CD4-positive, alpha-beta T cell treated with Interleukin-15 for 4 hours (primary cell): ENCODE results near the gene PTPRD.
"Not testable (repeated sequence)": the region's sequence is repeated elsewhere in the genome, so short reads cannot be mapped to it uniquely, and the experiment has no call there.

ENCODE experiments used
- DNase-seq: peaks from one replicate; pipeline ENCODE4 v3.0.0-alpha.2; 2020; ENCODE audit warnings: low spot score

Gene PTPRD

GRCh38 chr9:8978334-8978733 is 1634.5 kb downstream of the PTPRD start:
- DNase-seq = no peak

GRCh38 chr9:8968350-8968749 is 1644.5 kb downstream of the PTPRD start:
- not testable (repeated sequence) for DNase-seq

GRCh38 chr9:8963885-8964284 is 1648.9 kb downstream of the PTPRD start:
- DNase-seq = no peak

GRCh38 chr9:8962084-8962483 is 1650.7 kb downstream of the PTPRD start:
- no peak for DNase-seq

GRCh38 chr9:8961186-8961851 is 1651.5 kb downstream of the PTPRD start:
- DNase-seq = no peak

GRCh38 chr9:8960254-8960653 is 1652.5 kb downstream of the PTPRD start:
- DNase-seq = no peak

- DNase-seq = no peak
These were observed 1654.4 kb downstream of the PTPRD start for GRCh38 chr9:8958358-8958757.

GRCh38 chr9:8955315-8955714 is 1657.5 kb downstream of the PTPRD start:
- DNase-seq = no peak

GRCh38 chr9:8946461-8946860 is 1666.3 kb downstream of the PTPRD start:
- DNase-seq = no peak

- no peak for DNase-seq
These were observed 1669.4 kb downstream of the PTPRD start for GRCh38 chr9:8943392-8943791.

GRCh38 chr9:8940650-8941049 is 1672.2 kb downstream of the PTPRD start:
- no peak for DNase-seq

- no peak for DNase-seq
These were observed 1686.3 kb downstream of the PTPRD start for GRCh38 chr9:8926461-8926860.

GRCh38 chr9:8924562-8924961 is 1688.2 kb downstream of the PTPRD start:
- DNase-seq = no peak

GRCh38 chr9:8920478-8921183 is 1692.2 kb downstream of the PTPRD start:
- not testable (repeated sequence) for DNase-seq

GRCh38 chr9:8917956-8918739 is 1694.7 kb downstream of the PTPRD start:
- DNase-seq = no peak

GRCh38 chr9:8916771-8917170 is 1696.0 kb downstream of the PTPRD start:
- no peak for DNase-seq

- DNase-seq = no peak
These were observed 1704.9 kb downstream of the PTPRD start for GRCh38 chr9:8907868-8908267.

GRCh38 chr9:8905731-8906130 is 1707.1 kb downstream of the PTPRD start:
- DNase-seq = no peak

GRCh38 chr9:8904771-8905515 is 1707.9 kb downstream of the PTPRD start:
- DNase-seq = no peak

GRCh38 chr9:8903077-8903476 is 1709.7 kb downstream of the PTPRD start:
- DNase-seq = no peak

- DNase-seq = no peak
These were observed 1711.7 kb downstream of the PTPRD start for GRCh38 chr9:8901146-8901545.

GRCh38 chr9:8899511-8899910 is 1713.3 kb downstream of the PTPRD start:
- no peak for DNase-seq
